ENCODE results near the gene ZFYVE19. TPM values are rescaled to one million over a fixed set of nuclear protein-coding genes. Genes with fewer than 3 reads are reported as not detected.

The ZFYVE19 gene
- total RNA-seq, 2 experiments from 2014 or later = 29.4 to 35.6 TPM

DNA sequence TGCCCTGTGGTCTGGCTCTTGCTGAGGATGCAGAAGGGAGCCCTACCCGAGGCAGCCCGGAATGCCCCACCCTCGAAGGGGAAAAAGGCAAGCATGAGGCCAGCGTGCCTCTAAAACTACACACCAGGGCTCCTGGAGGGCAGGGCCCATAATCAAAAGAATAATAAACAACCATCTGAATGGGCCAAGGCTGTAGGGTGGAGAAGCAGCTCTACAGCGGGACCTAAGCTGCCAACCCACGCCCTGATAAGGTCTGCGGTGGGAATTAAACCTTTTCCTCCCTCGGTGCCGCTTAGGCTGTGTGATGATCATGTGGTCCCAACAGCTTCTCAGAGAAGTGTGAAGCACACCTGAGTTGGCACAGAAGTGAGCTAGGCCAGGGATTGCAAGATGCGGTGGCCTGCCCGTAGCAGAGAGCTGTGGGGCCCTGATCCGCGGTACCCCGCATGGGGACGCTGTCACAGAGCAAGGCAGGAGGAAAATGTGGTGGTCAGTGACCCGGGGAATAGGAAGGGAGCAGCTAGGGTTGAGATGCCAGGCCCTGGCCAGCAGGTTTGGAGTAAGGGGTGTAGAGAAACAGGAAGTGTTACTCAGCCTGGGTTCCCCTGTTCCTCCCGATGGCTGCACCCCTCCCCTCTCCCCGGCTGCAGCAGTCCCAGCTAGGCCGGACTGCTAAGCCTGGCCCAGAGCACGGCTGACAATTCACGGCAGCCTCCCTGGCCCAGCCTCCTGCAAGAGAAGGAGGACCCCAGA, 38.2 kb upstream of the ZFYVE19 start:
- H3K9me3 Mint-ChIP-seq (ENCODE audit: insufficient read depth) = no peaks in the 10 kb centered on the region
- POLR2A ChIA-PET = interaction anchor here (0.7 to 2.3 kb wide), 4 partner anchors 10 to 514 kb away, joined by 3 to 8 read pairs (median 3); no protein-coding TSS in a partner anchor
- ATAC-seq (no peak), DNase-seq (no peak)
- peak overlapping the region; percentile 90 for H3K27ac Mint-ChIP-seq
- CTCF ChIA-PET = interaction anchor here (0.7 to 3.8 kb wide), 4 partner anchors 14 to 104 kb away, joined by 3 to 20 read pairs (median 10); no protein-coding TSS in a partner anchor
- no peaks in the 10 kb centered on the region for H3K27me3 Mint-ChIP-seq (ENCODE audit: low read depth)
- H3K4me1 Mint-ChIP-seq (ENCODE audit: low read depth) = peaks cover 46% of the 10 kb centered on the region
- H3K4me3 Mint-ChIP-seq = peak overlapping the region; percentile 54
- H3K36me3 Mint-ChIP-seq (ENCODE audit: low read depth) = peaks cover 21% of the 10 kb centered on the region

GRCh38 chr15:40769274-40770146, 37.4 kb upstream of the ZFYVE19 start, which contains the start of gene C15orf62:
Gene C15orf62, plus strand, starts transcription at chr15:40769980. Its CDS starts 516 bp downstream, at chr15:40770496.
- ChIA-PET POLR2A (interaction anchor here (1.0 to 2.3 kb wide), 3 partner anchors 10 to 16 kb away, joined by 3 to 8 read pairs (median 3); no protein-coding TSS in a partner anchor), CTCF (interaction anchor here (0.7 to 3.8 kb wide), 6 partner anchors 10 to 103 kb away, joined by 3 to 20 read pairs (median 4); no protein-coding TSS in a partner anchor)
- H3K27ac Mint-ChIP-seq = peak within 1 kb of the TSS; percentile 90
- H3K4me1 Mint-ChIP-seq (ENCODE audit: low read depth) = peaks cover 43% of the 10 kb centered on the region
- no peaks in the 10 kb centered on the region for H3K9me3 Mint-ChIP-seq (ENCODE audit: insufficient read depth)
- ATAC-seq (peak; percentile 50), DNase-seq (peak; percentile 72)
- peak within 1 kb of the TSS; percentile 54 for H3K4me3 Mint-ChIP-seq
- H3K27me3 Mint-ChIP-seq (ENCODE audit: low read depth) = no peaks in the 10 kb centered on the region
- H3K36me3 Mint-ChIP-seq (ENCODE audit: low read depth) = peaks cover 22% of the 10 kb centered on the region

DNA sequence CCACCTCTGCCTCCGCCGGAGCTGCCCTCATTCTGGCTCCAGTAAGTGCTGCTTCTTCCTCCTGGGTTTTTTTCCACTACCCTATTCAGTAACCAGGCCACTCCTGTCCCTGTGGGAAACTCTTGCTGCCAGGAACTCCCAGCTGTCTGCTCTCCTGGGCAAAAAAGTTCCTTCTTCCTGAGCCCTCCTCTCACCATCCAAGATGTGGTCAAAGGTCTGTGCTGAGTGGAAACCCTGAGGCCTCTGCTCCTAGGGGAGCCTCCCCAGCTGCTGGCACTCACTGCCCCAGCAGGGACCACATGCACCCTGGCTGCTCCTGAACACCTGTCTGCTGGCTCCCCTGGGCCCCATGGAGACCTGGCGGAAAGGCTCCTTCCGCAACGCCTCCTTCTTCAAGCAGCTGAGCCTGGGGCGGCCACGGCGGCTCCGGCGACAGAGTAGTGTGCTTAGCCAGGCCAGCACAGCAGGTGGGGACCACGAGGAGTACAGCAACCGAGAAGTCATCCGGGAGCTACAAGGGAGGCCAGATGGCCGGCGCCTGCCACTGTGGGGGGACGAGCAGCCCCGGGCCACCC, 36.7 kb upstream of the ZFYVE19 start:
- peaks cover 36% of the 10 kb centered on the region for H3K4me1 Mint-ChIP-seq (ENCODE audit: low read depth)
- H3K9me3 Mint-ChIP-seq (ENCODE audit: insufficient read depth) = no peaks in the 10 kb centered on the region
- no peak for DNase-seq
- ATAC-seq = no peak
- no peaks in the 10 kb centered on the region for H3K27me3 Mint-ChIP-seq (ENCODE audit: low read depth)
- H3K27ac Mint-ChIP-seq = peak overlapping the region; percentile 90
- POLR2A ChIA-PET = interaction anchor here (1.1 to 2.3 kb wide), 2 partner anchors 12 to 16 kb away, joined by 3 to 8 read pairs; no protein-coding TSS in a partner anchor
- peaks cover 26% of the 10 kb centered on the region for H3K36me3 Mint-ChIP-seq (ENCODE audit: low read depth)
- CTCF ChIA-PET = interaction anchor here (0.9 to 3.8 kb wide), 5 partner anchors 9 to 89 kb away, joined by 3 to 20 read pairs (median 4); no protein-coding TSS in a partner anchor
- H3K4me3 Mint-ChIP-seq = peak overlapping the region; percentile 54

- peaks cover 32% of the 10 kb centered on the region for H3K36me3 Mint-ChIP-seq (ENCODE audit: low read depth)
- H3K9me3 Mint-ChIP-seq (ENCODE audit: insufficient read depth) = no peaks in the 10 kb centered on the region
- peaks cover 26% of the 10 kb centered on the region for H3K4me1 Mint-ChIP-seq (ENCODE audit: low read depth)
- ATAC-seq = no peak
- H3K27ac Mint-ChIP-seq = no peak overlapping the region
- no peak for DNase-seq
- ChIA-PET CTCF (interaction anchor here (3.8 kb wide), 1 partner anchor 11 kb away, joined by 16 read pairs; no protein-coding TSS in a partner anchor), POLR2A (no interaction called here)
- H3K4me3 Mint-ChIP-seq = no peak overlapping the region
- no peaks in the 10 kb centered on the region for H3K27me3 Mint-ChIP-seq (ENCODE audit: low read depth)
Observed at GRCh38 chr15:40771242-40771641, 35.6 kb upstream of the ZFYVE19 start.

- Mint-ChIP-seq H3K27me3 (ENCODE audit: low read depth) (no peaks in the 10 kb centered on the region), H3K9me3 (ENCODE audit: insufficient read depth) (no peaks in the 10 kb centered on the region), H3K4me3 (no peak overlapping the region), H3K36me3 (ENCODE audit: low read depth) (peaks cover 39% of the 10 kb centered on the region), H3K4me1 (ENCODE audit: low read depth) (peaks cover 29% of the 10 kb centered on the region), H3K27ac (no peak overlapping the region)
- CTCF ChIA-PET = interaction anchor here (3.8 kb wide), 1 partner anchor 10 kb away, joined by 16 read pairs; no protein-coding TSS in a partner anchor
- POLR2A ChIA-PET = interaction anchor here (1.3 kb wide), 1 partner anchor 28 kb away, joined by 3 read pairs; no protein-coding TSS in a partner anchor
- DNase-seq = no peak
- ATAC-seq = no peak
Observed at GRCh38 chr15:40772014-40772413, 34.9 kb upstream of the ZFYVE19 start.

DNA sequence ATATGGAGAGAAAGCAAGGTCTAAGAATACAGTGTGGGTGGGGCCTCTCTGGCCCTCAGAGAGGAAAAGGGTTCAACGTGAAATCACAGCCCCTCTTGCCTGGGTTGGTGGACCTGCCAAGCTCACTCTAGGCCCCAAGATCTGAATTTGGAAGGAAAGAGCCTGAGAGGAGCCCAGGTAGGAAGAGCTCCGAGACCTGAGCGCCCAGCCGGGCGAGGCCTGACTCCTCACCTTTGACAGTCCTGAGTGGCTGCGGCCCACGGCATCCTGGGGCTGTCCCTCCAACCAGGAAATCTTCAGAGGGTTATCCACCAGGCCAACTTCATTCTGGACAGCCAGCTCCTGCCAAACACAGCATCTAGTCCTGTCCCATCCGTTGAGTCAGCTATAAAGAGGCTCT, 33.4 kb upstream of the ZFYVE19 start:
- peaks cover 36% of the 10 kb centered on the region for H3K36me3 Mint-ChIP-seq (ENCODE audit: low read depth)
- H3K4me1 Mint-ChIP-seq (ENCODE audit: low read depth) = peaks cover 30% of the 10 kb centered on the region
- ChIA-PET CTCF (interaction anchor here (0.5 kb wide), 1 partner anchor 1577 kb away, joined by 3 read pairs; no protein-coding TSS in a partner anchor), POLR2A (no interaction called here)
- H3K9me3 Mint-ChIP-seq (ENCODE audit: insufficient read depth) = no peaks in the 10 kb centered on the region
- ATAC-seq (no peak), DNase-seq (no peak)
- H3K27ac Mint-ChIP-seq = no peak overlapping the region
- no peak overlapping the region for H3K4me3 Mint-ChIP-seq
- H3K27me3 Mint-ChIP-seq (ENCODE audit: low read depth) = no peaks in the 10 kb centered on the region

DNA sequence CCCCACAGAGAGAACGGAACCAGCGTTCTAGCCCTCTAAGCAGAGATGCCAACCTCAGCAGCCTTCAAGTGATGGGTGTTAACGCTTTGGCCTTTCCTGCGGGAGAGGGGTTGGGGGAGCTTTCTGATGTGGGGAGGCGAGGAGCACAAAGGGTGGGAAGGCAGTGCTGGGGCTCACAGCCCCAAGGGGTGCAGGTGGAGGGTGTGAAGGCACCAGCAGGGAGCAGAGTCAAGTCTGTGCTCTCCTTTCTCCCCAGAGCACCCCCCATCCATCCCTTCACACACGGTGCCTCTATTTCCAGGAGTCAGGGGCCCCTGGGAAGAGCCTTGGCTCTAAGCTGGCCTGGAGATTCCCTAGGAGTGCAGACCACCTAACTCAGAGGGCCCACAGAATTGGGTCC, 33.0 kb upstream of the ZFYVE19 start:
- Mint-ChIP-seq H3K9me3 (ENCODE audit: insufficient read depth) (no peaks in the 10 kb centered on the region), H3K27ac (no peak overlapping the region), H3K27me3 (ENCODE audit: low read depth) (no peaks in the 10 kb centered on the region), H3K4me3 (no peak overlapping the region), H3K4me1 (ENCODE audit: low read depth) (peaks cover 26% of the 10 kb centered on the region), H3K36me3 (ENCODE audit: low read depth) (peaks cover 36% of the 10 kb centered on the region)
- no peak for DNase-seq
- ChIA-PET CTCF (no interaction called here), POLR2A (no interaction called here)
- ATAC-seq = no peak

GRCh38 chr15:40775007-40775406, 31.9 kb upstream of the ZFYVE19 start:
- Mint-ChIP-seq H3K9me3 (ENCODE audit: insufficient read depth) (no peaks in the 10 kb centered on the region), H3K27me3 (ENCODE audit: low read depth) (no peaks in the 10 kb centered on the region), H3K4me1 (ENCODE audit: low read depth) (peaks cover 21% of the 10 kb centered on the region), H3K4me3 (no peak overlapping the region), H3K36me3 (ENCODE audit: low read depth) (peaks cover 44% of the 10 kb centered on the region), H3K27ac (no peak overlapping the region)
- ChIA-PET CTCF (no interaction called here), POLR2A (no interaction called here)
- ATAC-seq (no peak), DNase-seq (no peak)

DNA sequence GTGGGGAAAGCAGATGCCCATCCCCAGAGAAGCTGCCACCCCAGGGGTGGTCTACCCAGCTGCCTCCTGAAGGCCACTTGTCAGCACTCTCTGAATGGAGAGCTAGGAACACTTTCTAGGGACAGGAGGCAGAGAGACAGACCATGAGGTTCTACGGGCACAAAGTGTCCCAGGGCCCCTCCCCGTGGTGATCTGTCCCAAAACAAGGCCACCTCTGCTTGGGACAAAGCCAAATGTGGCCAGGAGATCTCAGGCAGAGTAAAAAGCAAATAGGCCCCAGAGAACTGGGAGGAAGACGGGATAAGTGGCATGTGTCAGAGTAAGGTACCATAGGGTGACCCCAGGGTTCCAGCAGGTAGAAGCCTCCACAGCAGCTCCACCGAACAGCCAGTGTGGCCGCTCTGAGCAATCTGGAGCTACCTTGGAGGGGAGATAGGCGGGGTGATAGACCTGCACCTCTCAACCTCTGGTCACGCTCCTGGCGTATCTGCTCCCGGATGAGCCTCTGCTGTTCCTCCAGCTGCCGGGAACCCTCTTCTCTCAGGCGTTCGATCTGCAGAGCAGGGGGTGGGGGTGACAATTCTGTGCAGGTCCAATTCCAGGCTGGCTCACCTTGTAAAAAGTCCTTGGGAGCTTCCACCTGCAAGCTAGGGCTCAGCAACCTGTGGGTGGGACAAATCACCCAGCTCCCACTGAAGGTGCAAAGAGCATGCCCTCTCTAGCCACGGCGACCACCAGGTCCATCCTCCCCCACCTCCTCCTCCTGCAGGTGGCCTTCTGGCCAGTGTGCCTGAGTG, 31.0 kb upstream of the ZFYVE19 start:
- Mint-ChIP-seq H3K4me3 (no peak overlapping the region), H3K9me3 (ENCODE audit: insufficient read depth) (no peaks in the 10 kb centered on the region), H3K27ac (no peak overlapping the region), H3K27me3 (ENCODE audit: low read depth) (no peaks in the 10 kb centered on the region), H3K36me3 (ENCODE audit: low read depth) (peaks cover 44% of the 10 kb centered on the region), H3K4me1 (ENCODE audit: low read depth) (peaks cover 16% of the 10 kb centered on the region)
- no peak for DNase-seq
- ChIA-PET POLR2A (interaction anchor here (0.9 kb wide), 1 partner anchor 81 kb away, joined by 3 read pairs; the partner anchor contains the start of gene RAD51), CTCF (interaction anchor here (1.0 to 1.7 kb wide), 4 partner anchors 9 to 119 kb away, joined by 3 to 8 read pairs (median 4); no protein-coding TSS in a partner anchor)
- no peak for ATAC-seq

- no peak overlapping the region for H3K4me3 Mint-ChIP-seq
- H3K9me3 Mint-ChIP-seq (ENCODE audit: insufficient read depth) = no peaks in the 10 kb centered on the region
- POLR2A ChIA-PET = interaction anchor here (0.9 kb wide), 1 partner anchor 82 kb away, joined by 3 read pairs; the partner anchor contains the start of gene RAD51
- H3K36me3 Mint-ChIP-seq (ENCODE audit: low read depth) = peaks cover 42% of the 10 kb centered on the region
- peak overlapping the region; percentile 47 for H3K27ac Mint-ChIP-seq
- H3K4me1 Mint-ChIP-seq (ENCODE audit: low read depth) = peaks cover 16% of the 10 kb centered on the region
- DNase-seq = peak; percentile 62
- CTCF ChIA-PET = interaction anchor here (1.0 to 1.7 kb wide), 4 partner anchors 8 to 118 kb away, joined by 3 to 8 read pairs (median 4); no protein-coding TSS in a partner anchor
- ATAC-seq = peak; percentile 78
- H3K27me3 Mint-ChIP-seq (ENCODE audit: low read depth) = no peaks in the 10 kb centered on the region
Observed at GRCh38 chr15:40776537-40777141, 30.2 kb upstream of the ZFYVE19 start.

All from activated CD8-positive, alpha-beta T cell treated with anti-CD3 and anti-CD28 coated beads, Interleukin-2, amount 10 ng/mL, durations not matched to agents 7 days and 5 days (primary cell).